Panc1 (cell line): ENCODE results near the gene NCOA4. TPM values are rescaled to one million over a fixed set of nuclear protein-coding genes. Genes with fewer than 3 reads are reported as not detected.

Experiments used
- ATAC-seq: fragments of 200-7000 bp; cut with Tn5 transposase; 2 replicates; pipeline ENCODE4 v1.9.1; 2020; ENCODE audit warnings: mild to moderate bottlenecking, moderate library complexity
- BruUV-seq: library from RNA; stranded (reverse); fragments of 400-500 nt; replicated peaks from 2 replicates; lab custom pipeline; 2021; lab: Mats Ljungman, UMichigan
- CTCF ChIA-PET: fragments of 300-600 bp; sonication (Branson Sonifier 250); formaldehyde crosslinking; loops from one replicate; lab custom pipeline; 2022; ENCODE audit warnings: antibody characterized with exemption; lab: Charles Lee
- POLR2A ChIA-PET: fragments of 300-600 bp; sonication (Branson Sonifier 250); formaldehyde crosslinking; loops from one replicate; lab custom pipeline; 2022; ENCODE audit warnings: antibody characterized with exemption; lab: Charles Lee
- DNase-seq: peaks from one replicate; pipeline ENCODE4 v3.0.0-alpha.2; 2010; ENCODE audit warnings: low read depth, low spot score
- H3K27ac ChIP-seq: 2 replicates; pipeline ENCODE4 v1.5.1; 2011; ENCODE audit warnings: mild to moderate bottlenecking, low read length, inconsistent platforms
- H3K27me3 ChIP-seq: fragments of 200-500 bp; sonication (Bioruptor generic); 2 replicates; pipeline ENCODE4 v1.6.0; 2014; ENCODE audit warnings: low read length, inconsistent platforms; ENCODE audit not compliant: control insufficient read depth, insufficient read depth
- H3K36me3 ChIP-seq: fragments of 200-500 bp; sonication (Bioruptor generic); 2 replicates; pipeline ENCODE4 v1.5.1; 2014; ENCODE audit warnings: inconsistent platforms, mild to moderate bottlenecking, low read length, moderate library complexity; ENCODE audit not compliant: control insufficient read depth, insufficient read depth
- H3K4me1 ChIP-seq: 2 replicates; pipeline ENCODE4 v1.5.1; 2011; ENCODE audit warnings: inconsistent platforms, mild to moderate bottlenecking, low read length, moderate library complexity; ENCODE audit not compliant: control insufficient read depth, insufficient read depth
- H3K4me3 ChIP-seq, 2 experiments: 2 replicates each; pipeline ENCODE4 v1.5.1; 2011 to 2012; ENCODE audit warnings: low read depth in 2 of 2, low read length in 2 of 2, mild to moderate bottlenecking in 2 of 2, inconsistent platforms in 1 of 2, moderate library complexity in 1 of 2
- H3K9me3 ChIP-seq: fragments of 200-500 bp; sonication (Bioruptor generic); 2 replicates; pipeline ENCODE4 v1.5.1; 2014; ENCODE audit warnings: low read depth, mild to moderate bottlenecking, inconsistent platforms, low read length, moderate library complexity; ENCODE audit not compliant: control insufficient read depth, insufficient read depth
- POLR2AphosphoS5 ChIP-seq: IDR thresholded peaks from 2 replicates; pipeline ENCODE4 v1.6.1; 2012; ENCODE audit warnings: mild to moderate bottlenecking, low read depth, low read length, moderate library complexity
- SIN3A ChIP-seq: IDR thresholded peaks from 2 replicates; pipeline ENCODE4 v1.6.1; 2012; ENCODE audit warnings: low read depth, mild to moderate bottlenecking, low read length, moderate library complexity, borderline replicate concordance; ENCODE audit not compliant: insufficient read depth
- TCF7L2 ChIP-seq: IDR thresholded peaks from 2 replicates; pipeline ENCODE4 v1.6.1; 2011; ENCODE audit warnings: mild to moderate bottlenecking, low read depth, low read length, inconsistent platforms
- in situ Hi-C: cut with HindIII; loops from 2 replicates; pipeline ENCODE4 v1.10.0; 2016; ENCODE audit warnings: low sequenced_read_pairs, low pct_unique_long_range_greater_than_20kb
- intact Hi-C: fragments of 100-400 bp; cut with micrococcal nuclease; formaldehyde crosslinking; loops from one replicate; pipeline ENCODE4 v1.10.0; 2022; ENCODE audit not compliant: unreplicated experiment
- total RNA-seq: library from RNA; stranded (reverse); gene quantifications from one replicate; pipeline ENCODE4 v1.2.1, GENCODE V29; 2021; ENCODE audit not compliant: unreplicated experiment
- TF ChIP-seq, protein P1 (sequence below): fragments of 450-650 bp; IDR thresholded peaks from 2 replicates; pipeline ENCODE4 v1.5.1; 2017; ENCODE audit warnings: mild to moderate bottlenecking
- TF ChIP-seq, protein P2 (sequence below), 2 experiments: IDR thresholded peaks; 2 replicates each; pipeline ENCODE4 v1.6.1; 2011 to 2012; ENCODE audit warnings: low read depth in 2 of 2, control low read depth in 1 of 2, low read length in 1 of 2, mild to moderate bottlenecking in 1 of 2, moderate library complexity in 1 of 2; ENCODE audit not compliant: insufficient read depth in 1 of 2

The NCOA4 gene
- total RNA-seq, 1 experiment from 2014 or later = 119 TPM

DNA sequence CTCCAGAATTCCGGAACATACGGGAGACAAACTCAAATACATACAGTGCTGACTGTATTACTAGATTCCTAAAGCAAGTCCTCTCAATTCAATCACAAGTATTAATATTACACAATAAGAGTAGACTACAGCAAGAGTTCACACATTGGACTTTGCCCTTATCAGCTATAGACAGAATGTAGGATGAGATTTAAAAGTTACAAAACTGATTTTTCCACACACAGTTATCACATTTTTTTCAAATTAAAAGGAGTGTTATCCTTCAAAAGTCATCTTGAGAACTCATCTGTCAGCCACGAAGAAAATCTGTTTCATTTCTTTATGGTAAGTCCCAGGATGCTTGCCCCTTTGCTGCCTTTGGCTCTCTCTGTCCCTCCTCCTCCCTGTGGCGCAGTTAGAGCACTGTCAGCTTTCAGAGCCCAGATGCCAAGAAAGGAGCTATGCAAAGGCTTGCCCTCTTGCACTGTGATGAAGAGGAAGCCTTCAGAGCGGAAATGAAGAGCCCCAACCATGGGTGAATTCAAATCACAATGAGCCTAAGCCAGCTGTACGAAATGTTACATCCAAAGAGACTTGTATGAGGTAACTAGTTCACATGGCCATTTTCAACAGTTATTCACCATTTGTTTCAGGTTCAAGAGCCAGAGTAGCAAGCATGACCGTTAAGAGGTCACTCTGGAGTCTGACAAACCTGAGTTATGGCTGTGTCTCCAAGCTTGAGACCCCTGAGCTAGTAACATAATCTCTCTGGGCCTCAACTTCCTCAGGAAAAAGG is 10.7 kb downstream of the NCOA4 start:
- BruUV-seq = no TSS peak
- POLR2A ChIA-PET = no interaction called here

DNA sequence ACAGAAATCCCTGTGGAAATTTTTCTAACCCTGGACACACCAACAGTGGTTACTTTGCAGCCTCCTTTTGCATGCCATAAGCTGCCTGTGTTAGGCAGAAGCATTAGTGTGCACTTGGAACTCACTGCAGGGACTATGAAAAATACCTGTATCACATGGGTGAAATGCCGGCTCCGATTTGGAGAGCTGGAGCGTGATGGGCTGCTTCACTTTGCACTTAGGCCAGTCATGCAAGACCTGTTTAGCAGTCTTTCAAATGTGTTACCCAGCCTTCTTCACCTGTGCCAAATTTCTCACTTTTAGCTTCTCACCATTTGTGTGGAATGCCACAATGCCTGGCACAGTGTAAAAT is 11.3 kb downstream of the NCOA4 start:
- BruUV-seq = no TSS peak
- Histone ChIP-seq H3K27ac (no peak overlapping the region), H3K4me3 (no peak overlapping the region), H3K36me3 (peaks cover 10% of the 10 kb centered on the region; the same call in 1 of the 2 replicates), H3K4me1 (peaks cover 40% of the 10 kb centered on the region), H3K27me3 (no peaks in the 10 kb centered on the region), H3K9me3 (no peaks in the 10 kb centered on the region)
- in situ Hi-C loops (no loop called here), intact Hi-C loops (no loop called here)
- no peak for DNase-seq
- TF ChIP-seq POLR2AphosphoS5 = no peak
- no peak for TF ChIP-seq TCF7L2
- TF ChIP-seq, protein P1, sequence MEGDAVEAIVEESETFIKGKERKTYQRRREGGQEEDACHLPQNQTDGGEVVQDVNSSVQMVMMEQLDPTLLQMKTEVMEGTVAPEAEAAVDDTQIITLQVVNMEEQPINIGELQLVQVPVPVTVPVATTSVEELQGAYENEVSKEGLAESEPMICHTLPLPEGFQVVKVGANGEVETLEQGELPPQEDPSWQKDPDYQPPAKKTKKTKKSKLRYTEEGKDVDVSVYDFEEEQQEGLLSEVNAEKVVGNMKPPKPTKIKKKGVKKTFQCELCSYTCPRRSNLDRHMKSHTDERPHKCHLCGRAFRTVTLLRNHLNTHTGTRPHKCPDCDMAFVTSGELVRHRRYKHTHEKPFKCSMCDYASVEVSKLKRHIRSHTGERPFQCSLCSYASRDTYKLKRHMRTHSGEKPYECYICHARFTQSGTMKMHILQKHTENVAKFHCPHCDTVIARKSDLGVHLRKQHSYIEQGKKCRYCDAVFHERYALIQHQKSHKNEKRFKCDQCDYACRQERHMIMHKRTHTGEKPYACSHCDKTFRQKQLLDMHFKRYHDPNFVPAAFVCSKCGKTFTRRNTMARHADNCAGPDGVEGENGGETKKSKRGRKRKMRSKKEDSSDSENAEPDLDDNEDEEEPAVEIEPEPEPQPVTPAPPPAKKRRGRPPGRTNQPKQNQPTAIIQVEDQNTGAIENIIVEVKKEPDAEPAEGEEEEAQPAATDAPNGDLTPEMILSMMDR = no peak
- no peak for TF ChIP-seq SIN3A
- TF ChIP-seq, protein P2, sequence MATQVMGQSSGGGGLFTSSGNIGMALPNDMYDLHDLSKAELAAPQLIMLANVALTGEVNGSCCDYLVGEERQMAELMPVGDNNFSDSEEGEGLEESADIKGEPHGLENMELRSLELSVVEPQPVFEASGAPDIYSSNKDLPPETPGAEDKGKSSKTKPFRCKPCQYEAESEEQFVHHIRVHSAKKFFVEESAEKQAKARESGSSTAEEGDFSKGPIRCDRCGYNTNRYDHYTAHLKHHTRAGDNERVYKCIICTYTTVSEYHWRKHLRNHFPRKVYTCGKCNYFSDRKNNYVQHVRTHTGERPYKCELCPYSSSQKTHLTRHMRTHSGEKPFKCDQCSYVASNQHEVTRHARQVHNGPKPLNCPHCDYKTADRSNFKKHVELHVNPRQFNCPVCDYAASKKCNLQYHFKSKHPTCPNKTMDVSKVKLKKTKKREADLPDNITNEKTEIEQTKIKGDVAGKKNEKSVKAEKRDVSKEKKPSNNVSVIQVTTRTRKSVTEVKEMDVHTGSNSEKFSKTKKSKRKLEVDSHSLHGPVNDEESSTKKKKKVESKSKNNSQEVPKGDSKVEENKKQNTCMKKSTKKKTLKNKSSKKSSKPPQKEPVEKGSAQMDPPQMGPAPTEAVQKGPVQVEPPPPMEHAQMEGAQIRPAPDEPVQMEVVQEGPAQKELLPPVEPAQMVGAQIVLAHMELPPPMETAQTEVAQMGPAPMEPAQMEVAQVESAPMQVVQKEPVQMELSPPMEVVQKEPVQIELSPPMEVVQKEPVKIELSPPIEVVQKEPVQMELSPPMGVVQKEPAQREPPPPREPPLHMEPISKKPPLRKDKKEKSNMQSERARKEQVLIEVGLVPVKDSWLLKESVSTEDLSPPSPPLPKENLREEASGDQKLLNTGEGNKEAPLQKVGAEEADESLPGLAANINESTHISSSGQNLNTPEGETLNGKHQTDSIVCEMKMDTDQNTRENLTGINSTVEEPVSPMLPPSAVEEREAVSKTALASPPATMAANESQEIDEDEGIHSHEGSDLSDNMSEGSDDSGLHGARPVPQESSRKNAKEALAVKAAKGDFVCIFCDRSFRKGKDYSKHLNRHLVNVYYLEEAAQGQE (IDR thresholded peaks at IDR 0.05; ENCODE audit: insufficient read depth in 1 of 2, low read depth in 2 of 2, low read length in 1 of 2) = no peak
- POLR2A ChIA-PET = no interaction called here
- CTCF ChIA-PET = no interaction called here
- ATAC-seq = no peak

More for the DNA sequence above, 10.7 kb downstream of the NCOA4 start:
- CTCF ChIA-PET = no interaction called here
- Histone ChIP-seq H3K27ac (0 out of 2 replicates have a peak overlapping the region, but pooled peaks have one; percentile 15), H3K27me3 (no peaks in the 10 kb centered on the region), H3K36me3 (peaks cover 7% of the 10 kb centered on the region; the same call in 1 of the 2 replicates), H3K9me3 (no peaks in the 10 kb centered on the region), H3K4me1 (peaks cover 46% of the 10 kb centered on the region), H3K4me3 (no peak overlapping the region)
- no peak for ATAC-seq
- DNase-seq = no peak
- intact Hi-C loops (no loop called here), in situ Hi-C loops (no loop called here)
- TF ChIP-seq, protein P1 = no peak
- TF ChIP-seq, protein P2 (IDR thresholded peaks at IDR 0.05; ENCODE audit: insufficient read depth in 1 of 2, low read depth in 2 of 2, low read length in 1 of 2) = no peak
- TF ChIP-seq SIN3A (no peak), POLR2AphosphoS5 (no peak), TCF7L2 (no peak)
